Right forelimb (tissue), 1 donor: ENCODE results near the gene TNS4.
A peak's percentile ranks its signal among the peaks of the same experiment; 100 is the strongest.

Experiments used
- DNase-seq: peaks from one replicate; pipeline ENCODE4 v3.0.0-alpha.2; 2018

Gene TNS4

DNA sequence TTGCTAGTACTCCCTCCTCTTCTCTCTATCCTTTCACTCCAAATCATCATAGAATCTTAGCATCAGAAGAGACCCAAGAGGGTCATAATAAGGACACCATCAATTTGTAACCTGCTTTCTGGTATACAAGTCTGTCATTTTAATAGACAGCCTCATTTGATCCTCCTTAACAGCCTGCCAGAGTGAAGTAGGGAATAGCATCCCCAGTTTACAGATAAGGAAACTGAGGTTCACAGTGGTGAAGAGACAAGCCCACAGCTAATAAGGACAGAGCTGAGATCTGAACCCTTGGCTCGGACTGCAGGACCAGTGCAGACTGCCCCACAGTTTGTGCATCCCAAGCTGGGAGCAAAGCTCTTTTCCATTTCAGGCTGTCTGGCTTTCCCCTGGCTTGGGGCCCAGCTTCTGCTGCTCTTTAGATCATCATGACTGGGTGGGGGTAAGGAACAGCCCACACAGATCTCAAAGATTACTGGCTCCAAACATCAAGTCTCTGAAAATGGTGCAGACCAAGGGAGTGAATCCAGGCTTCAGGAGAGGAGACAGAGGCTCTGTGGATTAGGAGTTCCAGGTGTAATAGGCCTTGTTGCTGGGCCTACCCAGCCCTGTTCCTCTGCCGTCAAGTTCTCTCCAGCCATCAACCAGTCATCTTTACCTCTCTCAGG is 68.4 kb downstream of the TNS4 start:
- peak; percentile 75 for DNase-seq

- DNase-seq: no peak
These were observed 70.2 kb downstream of the TNS4 start for GRCh38 chr17:40431231-40431602.

DNA sequence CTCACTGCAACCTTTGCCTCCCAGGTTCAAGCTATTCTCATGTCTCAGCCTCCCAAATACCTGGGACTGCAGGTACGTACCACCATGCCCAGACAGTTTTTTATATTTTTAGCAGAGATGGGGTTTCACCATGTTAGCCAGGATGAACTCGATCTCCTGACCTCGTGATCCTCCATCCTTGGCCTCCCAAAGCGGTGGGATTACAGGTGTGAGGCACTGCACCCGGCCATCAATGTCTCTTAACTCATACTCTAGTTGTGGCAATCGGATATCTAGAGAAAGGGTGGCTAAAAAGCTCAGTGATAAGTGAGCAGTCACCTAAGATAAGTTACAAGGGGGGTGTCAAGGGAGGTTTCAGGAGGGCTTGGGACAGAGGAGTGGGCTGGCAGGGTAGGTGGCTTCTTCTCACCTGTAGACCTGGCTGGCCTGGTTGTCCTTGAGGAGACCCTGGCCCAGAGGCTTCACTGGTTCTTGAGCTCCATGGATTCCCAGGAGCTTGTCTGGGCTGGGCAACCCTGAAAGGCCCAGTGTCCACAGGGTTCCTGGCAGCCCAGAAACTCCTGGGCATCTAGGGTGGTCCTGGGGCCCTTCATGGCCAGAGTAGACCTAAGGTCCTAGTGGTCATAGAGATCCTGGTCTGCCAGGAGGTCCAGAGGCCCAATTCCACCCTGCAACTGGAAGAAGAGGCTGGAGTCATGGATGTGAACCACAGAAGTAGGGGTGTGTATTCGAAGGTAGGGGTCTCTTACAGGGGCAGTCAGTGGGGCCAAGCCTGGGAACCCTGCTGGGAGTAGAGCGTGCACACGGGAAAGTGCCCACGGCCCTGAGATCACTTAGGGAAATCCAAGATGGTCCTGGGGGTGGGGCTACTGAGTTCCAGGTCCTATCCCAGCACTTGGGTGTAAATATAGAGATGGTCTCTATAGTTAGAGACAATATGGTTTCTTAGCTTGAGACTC is 70.9 kb downstream of the TNS4 start:
- DNase-seq: no peak

GRCh38 chr17:40427002-40427491 is 74.4 kb downstream of the TNS4 start:
- DNase-seq: no peak
